ENCODE results near the gene ADCY10.
"Not testable (repeated sequence)": the region's sequence is repeated elsewhere in the genome, so short reads cannot be mapped to it uniquely, and the experiment has no call there.

- TF ChIP-seq POLR2A (IDR thresholded peaks at IDR 0.05; ENCODE audit: low read depth, low read length); TAF1 (IDR thresholded peaks at IDR 0.05; ENCODE audit: borderline replicate concordance, low read depth, low read length): not testable (repeated sequence)
Measured at GRCh38 chr1:167863191-167863920, 50.6 kb downstream of the ADCY10 start.
